WTC11 (cell line): ENCODE data around the gene TAC4.

ENCODE experiments used
- ATF1 ChIP-seq: sonication (generic); formaldehyde crosslinking; IDR thresholded peaks from 2 replicates; pipeline ENCODE4 v1.8.1; 2023; ENCODE audit warnings: mild to moderate bottlenecking, moderate library complexity, missing genetic modification reagents
- CREM ChIP-seq: sonication (generic); formaldehyde crosslinking; IDR thresholded peaks from 2 replicates; pipeline ENCODE4 v1.8.1; 2022; ENCODE audit warnings: mild to moderate bottlenecking, missing genetic modification reagents, moderate library complexity
- ESRRA ChIP-seq: sonication (generic); formaldehyde crosslinking; IDR thresholded peaks from 2 replicates; pipeline ENCODE4 v1.8.1; 2022; ENCODE audit warnings: mild to moderate bottlenecking, missing genetic modification reagents, borderline replicate concordance
- ETV6 ChIP-seq: sonication (generic); formaldehyde crosslinking; IDR thresholded peaks from 2 replicates; pipeline ENCODE4 v1.8.1; 2022; ENCODE audit warnings: mild to moderate bottlenecking, missing genetic modification reagents
- JUN ChIP-seq: sonication (generic); formaldehyde crosslinking; IDR thresholded peaks from 2 replicates; pipeline ENCODE4 v1.8.0; 2023; ENCODE audit warnings: mild to moderate bottlenecking, missing genetic modification reagents
- SP1 ChIP-seq: sonication (generic); formaldehyde crosslinking; conservative IDR thresholded peaks from 2 replicates; pipeline ENCODE4 v1.8.1; 2022; ENCODE audit warnings: missing genetic modification reagents
- TEAD4 ChIP-seq: sonication (generic); formaldehyde crosslinking; IDR thresholded peaks from 2 replicates; pipeline ENCODE4 v1.8.0; 2022; ENCODE audit warnings: mild to moderate bottlenecking, missing genetic modification reagents
- TF ChIP-seq, protein P1 (sequence below): sonication (generic); formaldehyde crosslinking; IDR thresholded peaks from 2 replicates; pipeline ENCODE4 v1.8.0; 2022; ENCODE audit warnings: mild to moderate bottlenecking, missing genetic modification reagents
- TF ChIP-seq, protein P2 (sequence below): sonication (generic); formaldehyde crosslinking; IDR thresholded peaks from 2 replicates; pipeline ENCODE4 v1.8.1; 2023; ENCODE audit warnings: mild to moderate bottlenecking, moderate library complexity, missing genetic modification reagents
- TF ChIP-seq, protein P3 (sequence below): fragments of 200-600 bp; IDR thresholded peaks from 2 replicates; pipeline ENCODE4 v1.8.0; 2022; ENCODE audit warnings: antibody characterized with exemption
- TF ChIP-seq, protein P4 (sequence below): sonication (generic); formaldehyde crosslinking; IDR thresholded peaks from 2 replicates; pipeline ENCODE4 v1.8.0; 2022; ENCODE audit warnings: mild to moderate bottlenecking, missing genetic modification reagents
- TF ChIP-seq, protein P5 (sequence below): sonication (generic); formaldehyde crosslinking; conservative IDR thresholded peaks from 2 replicates; pipeline ENCODE4 v1.8.1; 2022; ENCODE audit warnings: mild to moderate bottlenecking, missing genetic modification reagents

DNA sequence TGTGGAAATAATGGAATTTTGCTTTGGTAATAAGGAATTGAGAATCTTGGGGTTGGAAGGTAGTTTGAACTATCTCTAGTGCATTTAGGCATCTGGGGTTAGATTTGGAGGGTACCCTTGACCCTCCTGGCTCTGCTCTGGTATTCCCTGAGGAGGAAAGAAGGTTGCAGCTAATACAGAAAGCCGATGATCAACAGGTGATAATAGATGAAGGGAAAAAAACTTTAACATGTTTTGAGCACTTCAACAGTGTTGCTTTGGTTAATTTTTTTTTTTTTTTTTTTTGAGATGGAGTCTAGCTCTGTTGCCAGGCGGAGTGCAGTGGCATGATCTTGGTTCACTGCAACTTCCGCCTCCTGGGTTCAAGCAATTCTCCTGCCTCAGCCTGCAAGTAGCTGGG, 54.6 kb downstream of the TAC4 start:
- TF ChIP-seq, protein P1, sequence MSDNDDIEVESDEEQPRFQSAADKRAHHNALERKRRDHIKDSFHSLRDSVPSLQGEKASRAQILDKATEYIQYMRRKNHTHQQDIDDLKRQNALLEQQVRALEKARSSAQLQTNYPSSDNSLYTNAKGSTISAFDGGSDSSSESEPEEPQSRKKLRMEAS (CRISPR knock-in tag), result no peak
- TF ChIP-seq, protein P2, sequence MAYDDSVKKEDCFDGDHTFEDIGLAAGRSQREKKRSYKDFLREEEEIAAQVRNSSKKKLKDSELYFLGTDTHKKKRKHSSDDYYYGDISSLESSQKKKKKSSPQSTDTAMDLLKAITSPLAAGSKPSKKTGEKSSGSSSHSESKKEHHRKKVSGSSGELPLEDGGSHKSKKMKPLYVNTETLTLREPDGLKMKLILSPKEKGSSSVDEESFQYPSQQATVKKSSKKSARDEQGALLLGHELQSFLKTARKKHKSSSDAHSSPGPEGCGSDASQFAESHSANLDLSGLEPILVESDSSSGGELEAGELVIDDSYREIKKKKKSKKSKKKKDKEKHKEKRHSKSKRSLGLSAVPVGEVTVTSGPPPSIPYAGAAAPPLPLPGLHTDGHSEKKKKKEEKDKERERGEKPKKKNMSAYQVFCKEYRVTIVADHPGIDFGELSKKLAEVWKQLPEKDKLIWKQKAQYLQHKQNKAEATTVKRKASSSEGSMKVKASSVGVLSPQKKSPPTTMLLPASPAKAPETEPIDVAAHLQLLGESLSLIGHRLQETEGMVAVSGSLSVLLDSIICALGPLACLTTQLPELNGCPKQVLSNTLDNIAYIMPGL (CRISPR knock-in tag), result no peak
- TF ChIP-seq, protein P3, sequence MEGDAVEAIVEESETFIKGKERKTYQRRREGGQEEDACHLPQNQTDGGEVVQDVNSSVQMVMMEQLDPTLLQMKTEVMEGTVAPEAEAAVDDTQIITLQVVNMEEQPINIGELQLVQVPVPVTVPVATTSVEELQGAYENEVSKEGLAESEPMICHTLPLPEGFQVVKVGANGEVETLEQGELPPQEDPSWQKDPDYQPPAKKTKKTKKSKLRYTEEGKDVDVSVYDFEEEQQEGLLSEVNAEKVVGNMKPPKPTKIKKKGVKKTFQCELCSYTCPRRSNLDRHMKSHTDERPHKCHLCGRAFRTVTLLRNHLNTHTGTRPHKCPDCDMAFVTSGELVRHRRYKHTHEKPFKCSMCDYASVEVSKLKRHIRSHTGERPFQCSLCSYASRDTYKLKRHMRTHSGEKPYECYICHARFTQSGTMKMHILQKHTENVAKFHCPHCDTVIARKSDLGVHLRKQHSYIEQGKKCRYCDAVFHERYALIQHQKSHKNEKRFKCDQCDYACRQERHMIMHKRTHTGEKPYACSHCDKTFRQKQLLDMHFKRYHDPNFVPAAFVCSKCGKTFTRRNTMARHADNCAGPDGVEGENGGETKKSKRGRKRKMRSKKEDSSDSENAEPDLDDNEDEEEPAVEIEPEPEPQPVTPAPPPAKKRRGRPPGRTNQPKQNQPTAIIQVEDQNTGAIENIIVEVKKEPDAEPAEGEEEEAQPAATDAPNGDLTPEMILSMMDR, result no peak
- TF ChIP-seq ETV6 (CRISPR knock-in tag), result no peak
- no peak for TF ChIP-seq JUN (CRISPR knock-in tag)
- TF ChIP-seq, protein P4, sequence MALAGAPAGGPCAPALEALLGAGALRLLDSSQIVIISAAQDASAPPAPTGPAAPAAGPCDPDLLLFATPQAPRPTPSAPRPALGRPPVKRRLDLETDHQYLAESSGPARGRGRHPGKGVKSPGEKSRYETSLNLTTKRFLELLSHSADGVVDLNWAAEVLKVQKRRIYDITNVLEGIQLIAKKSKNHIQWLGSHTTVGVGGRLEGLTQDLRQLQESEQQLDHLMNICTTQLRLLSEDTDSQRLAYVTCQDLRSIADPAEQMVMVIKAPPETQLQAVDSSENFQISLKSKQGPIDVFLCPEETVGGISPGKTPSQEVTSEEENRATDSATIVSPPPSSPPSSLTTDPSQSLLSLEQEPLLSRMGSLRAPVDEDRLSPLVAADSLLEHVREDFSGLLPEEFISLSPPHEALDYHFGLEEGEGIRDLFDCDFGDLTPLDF, result no peak
- TF ChIP-seq ATF1 (CRISPR knock-in tag), result no peak
- TF ChIP-seq TEAD4 (CRISPR knock-in tag), result no peak
- no peak for TF ChIP-seq SP1 (CRISPR knock-in tag)
- no peak for TF ChIP-seq CREM (CRISPR knock-in tag)
- TF ChIP-seq ESRRA (CRISPR knock-in tag), result no peak
- TF ChIP-seq, protein P5, sequence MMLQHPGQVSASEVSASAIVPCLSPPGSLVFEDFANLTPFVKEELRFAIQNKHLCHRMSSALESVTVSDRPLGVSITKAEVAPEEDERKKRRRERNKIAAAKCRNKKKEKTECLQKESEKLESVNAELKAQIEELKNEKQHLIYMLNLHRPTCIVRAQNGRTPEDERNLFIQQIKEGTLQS (CRISPR knock-in tag), result no peak
